Cardiac septum (tissue), 1 donor: Measurements from ENCODE around the gene ENPP6. TPM values are rescaled to one million over a fixed set of nuclear protein-coding genes. Genes with fewer than 3 reads are reported as not detected.
"Not testable (repeated sequence)": the region's sequence is repeated elsewhere in the genome, so short reads cannot be mapped to it uniquely, and the experiment has no call there.

Source experiments
- DNase-seq: peaks from one replicate; pipeline ENCODE4 v3.0.0-alpha.2; 2020; ENCODE audit warnings: low spot score
- intact Hi-C: fragments of 100-400 bp; cut with DNase I; formaldehyde crosslinking; loops from one replicate; pipeline ENCODE4 v1.14.0; 2022
- total RNA-seq: library from RNA; stranded (reverse); fragmentation: NEBNext Ultra II Directional; extraction: Animal tissue kit (Norgen Biotek cat#: 25700); gene quantifications from one replicate; pipeline ENCODE4 v1.2.1, GENCODE V29; 2021
- donor health status: DM: no; HTN: no; CAD: no.

The ENPP6 gene
- total RNA-seq, 1 donor from 2014 or later, result 0.05 TPM

DNA sequence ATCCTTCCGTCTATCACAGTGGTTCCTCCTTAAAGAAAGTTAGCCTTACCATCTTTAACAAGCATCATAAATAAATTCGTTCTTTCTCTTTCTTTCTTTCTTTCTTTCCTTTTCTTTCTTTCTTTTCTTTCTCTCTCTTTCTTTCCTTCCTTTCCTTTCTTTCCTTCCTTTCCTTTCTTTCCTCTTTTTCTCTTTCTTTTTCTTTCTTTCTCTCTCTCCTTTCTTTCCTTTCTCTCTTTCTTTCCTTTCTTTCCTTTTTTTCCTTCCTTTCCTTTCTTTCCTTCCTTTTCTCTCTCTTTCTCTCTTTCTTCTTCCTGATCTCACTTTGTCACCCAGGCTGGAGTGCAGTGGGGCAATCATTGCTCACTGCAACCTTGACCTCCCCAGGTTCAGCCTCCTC lies 60.4 kb downstream of the ENPP6 start:
- no peak for DNase-seq
- intact Hi-C loops, result no loop called here

DNA sequence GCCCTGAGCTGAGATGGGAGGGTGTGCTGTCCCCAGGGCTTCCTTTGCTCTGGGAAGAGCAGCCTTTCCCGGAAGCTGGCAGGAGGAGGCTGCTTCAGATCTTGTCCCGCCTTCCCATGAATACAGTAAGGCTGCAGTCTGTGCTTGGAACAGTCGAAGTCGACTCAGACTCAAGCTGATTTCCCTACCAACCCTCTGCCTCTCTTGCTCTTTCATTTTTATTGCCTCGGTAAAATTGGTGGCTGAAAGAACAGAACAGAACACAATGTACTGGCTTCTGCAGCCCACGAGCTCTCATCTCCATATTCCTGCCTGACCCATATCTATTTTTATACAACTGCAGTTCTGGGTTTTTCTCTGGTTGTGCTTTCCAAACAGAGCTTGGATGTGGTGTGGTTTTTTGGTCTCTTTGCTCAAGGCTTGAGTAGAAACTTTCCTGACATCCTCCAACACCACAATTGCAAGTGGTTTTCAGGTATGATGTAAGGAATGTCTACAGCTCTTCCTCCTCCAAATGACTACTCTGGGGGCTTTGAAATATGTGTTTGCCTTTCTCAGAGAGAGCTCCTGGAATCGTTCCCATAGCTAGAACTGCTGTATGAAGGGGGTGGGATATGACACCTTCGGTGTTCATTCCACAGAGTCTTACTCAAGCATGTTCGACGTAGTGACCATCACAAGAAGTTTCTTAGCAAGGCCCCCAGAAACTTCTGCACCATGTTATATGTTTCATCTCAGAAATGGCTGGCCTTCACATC lies 61.3 kb downstream of the ENPP6 start:
- DNase-seq, result no peak
- intact Hi-C loops, result no loop called here

DNA sequence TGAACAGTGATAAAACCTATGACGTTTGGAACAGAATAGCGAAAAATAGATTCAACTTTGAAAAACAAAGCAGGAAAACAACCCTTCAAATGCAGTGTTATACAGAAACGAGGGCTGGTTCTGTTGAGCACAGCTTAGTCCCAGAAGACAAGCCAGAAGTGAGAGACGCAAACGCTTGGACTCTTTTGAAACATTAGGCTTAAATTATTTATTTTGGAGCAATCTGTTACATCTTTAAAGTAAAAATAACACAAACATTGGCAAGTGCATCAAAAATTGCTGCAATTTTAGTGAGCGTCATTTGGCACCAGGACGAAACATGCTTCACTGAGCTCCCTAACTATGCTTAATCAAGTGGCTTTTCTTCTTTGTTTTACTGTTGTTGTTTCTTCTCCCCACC lies 63.5 kb downstream of the ENPP6 start:
- no peak for DNase-seq
- intact Hi-C loops, result no loop called here

DNA sequence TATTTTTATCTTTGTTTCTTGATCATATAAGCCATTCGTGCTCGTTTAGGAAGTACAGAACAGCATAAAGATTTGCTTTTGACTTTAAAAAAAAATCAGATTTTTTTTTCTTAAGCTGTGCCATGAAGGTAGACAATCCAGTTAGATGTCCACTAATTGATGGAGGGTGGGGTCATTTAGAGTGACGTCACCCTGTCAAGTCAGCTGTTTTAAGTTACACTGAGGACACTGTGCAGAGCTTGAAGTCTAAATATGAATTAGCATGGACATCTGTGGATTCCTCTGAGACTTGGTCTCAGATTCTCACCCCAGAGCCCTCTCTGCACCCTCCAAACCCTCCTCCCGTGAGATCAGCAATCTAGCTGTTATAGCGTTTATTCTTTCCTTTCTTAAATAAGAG lies 63.9 kb downstream of the ENPP6 start:
- no peak for DNase-seq
- intact Hi-C loops, result no loop called here

DNA sequence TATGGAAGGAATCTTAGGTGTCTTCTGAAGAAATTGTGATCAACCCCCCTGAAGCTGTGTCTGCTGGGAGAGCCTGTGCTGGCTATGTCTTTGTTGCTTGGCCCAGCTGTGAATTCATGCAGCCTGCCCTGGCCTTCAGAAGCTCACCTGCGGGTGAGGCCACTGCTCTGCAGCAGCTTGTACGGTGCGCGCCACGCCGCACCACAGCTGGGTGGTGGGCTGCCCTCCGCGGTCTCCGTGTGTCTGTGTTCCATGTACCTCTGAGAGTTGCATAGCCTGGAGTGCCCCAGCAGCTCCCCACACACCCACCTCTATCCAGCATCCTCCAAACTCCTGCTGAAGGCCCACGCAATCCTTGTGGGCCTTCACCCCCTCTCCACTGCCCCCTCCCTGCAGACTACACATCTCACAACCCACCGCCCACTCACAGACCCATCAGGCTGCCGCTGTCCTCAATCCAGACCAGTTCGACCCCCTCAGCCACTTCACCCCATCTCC lies 65.6 kb downstream of the ENPP6 start:
- DNase-seq, result no peak
- intact Hi-C loops, result no loop called here

DNA sequence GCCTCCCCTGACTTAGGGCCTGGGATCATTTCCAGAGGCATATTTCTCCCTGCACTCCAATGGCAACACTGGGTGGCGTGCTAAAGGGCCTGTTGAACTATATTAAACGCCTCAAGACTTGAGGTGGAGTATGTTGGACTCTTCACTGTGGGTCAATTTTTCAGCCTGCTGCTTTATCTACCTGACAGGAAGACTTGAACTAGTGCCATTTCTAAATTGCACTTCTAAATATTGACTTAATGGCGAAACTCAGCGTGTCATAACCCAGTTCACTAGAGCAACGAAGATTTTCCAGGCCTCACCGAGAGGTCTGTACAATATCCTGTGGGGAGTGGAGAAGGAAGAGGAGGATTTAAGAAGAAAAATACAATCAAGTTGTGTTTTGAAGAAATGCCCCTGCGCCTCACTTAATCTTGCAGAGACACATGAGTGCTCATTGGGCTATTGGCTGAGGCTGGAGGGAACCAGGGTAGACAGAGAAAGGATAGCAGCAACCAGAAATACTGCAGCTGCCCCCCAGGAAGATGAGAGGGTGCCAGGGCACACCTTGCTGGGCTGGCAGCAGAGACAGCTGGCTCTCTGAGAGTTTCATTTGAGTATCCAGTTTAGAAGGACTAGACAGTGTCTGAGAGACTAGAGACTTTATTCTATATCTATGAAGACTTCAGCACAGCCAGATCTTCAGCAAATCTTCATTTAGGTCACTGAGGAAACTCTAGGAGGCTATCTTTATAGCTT lies 67.4 kb downstream of the ENPP6 start:
- intact Hi-C loops, result no loop called here
- no peak for DNase-seq

DNA sequence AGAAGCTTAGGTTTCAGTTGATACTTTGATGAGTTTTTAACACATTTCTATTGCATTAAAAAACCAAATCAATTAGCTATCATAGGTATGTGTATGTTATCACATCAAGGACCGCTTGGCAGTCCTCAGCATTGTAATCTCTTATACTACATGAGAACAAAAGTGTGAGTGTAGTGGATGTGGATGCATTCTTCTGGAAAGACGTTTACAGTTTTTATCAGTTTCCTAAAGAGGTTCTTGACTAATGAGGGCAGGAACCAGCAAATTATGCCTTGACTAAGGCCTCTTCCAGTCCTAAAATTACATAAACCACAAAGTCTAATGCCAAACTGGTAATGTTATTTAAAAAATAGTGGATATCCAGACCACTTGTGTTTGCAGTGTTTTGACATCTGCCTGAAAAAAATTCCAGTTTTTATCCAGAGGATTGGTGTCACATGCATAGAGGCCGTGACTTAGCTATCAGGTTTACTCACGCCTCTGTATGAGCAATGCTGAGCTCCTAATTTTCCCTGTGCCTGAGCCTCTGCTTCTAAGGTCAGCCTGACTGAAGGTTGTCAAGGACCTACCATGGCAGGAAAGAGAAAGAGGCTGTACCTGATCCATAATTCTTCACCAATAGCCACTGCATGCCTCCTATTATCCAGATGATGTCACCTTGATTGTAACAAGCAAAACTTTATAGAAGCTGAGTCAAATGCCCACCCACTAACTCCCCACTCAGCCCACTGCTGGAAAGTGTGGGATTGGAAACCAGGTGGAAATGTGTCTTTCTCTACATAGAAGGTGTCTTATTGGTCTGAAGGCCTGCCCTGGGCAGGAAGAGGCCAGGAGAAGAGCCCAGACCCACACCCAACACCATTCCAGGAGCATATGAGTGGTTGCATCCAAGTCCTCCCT lies 68.7 kb downstream of the ENPP6 start:
- DNase-seq, result no peak
- intact Hi-C loops, result no loop called here

DNA sequence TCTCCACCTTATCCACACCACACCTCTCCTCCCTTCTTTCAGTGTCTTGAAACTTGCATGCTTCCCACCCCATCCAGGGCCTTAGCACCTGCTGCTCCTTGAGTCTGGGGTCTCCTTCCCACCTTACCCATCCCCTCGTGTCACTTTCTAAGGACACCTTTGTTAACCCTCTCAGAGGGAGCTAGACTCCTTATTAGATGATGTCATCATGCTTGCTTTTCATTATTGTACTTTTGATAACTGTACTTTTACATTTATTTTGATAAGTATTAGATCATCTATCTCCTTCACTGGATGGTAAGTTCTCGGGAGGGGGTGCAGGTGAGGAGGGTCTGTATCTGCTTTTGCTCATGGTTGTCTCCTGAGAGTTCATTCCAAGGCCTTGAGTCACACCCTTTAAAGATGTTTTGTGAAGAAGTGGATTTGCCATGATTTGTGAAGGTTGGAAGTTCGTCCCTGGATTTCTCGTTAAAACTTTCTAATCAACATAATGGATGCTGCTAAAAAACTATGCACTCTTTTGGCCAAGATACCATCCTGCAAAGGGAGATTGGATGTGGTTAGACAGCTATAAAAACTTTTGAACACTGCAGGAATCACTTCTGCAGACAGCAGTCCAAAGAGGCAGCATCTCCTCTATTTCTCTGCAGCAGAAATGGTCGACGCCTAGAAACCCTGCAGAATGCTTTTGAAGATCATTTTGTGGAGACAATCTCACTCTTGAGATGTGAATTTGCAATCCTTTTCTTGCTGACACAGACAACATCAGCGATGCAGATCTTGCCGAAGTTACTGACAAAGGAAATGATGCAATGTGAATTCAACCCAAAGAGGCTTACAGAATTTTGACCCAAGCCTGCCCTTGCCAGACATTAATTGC lies 69.6 kb downstream of the ENPP6 start:
- intact Hi-C loops, result no loop called here
- DNase-seq, result no peak

DNA sequence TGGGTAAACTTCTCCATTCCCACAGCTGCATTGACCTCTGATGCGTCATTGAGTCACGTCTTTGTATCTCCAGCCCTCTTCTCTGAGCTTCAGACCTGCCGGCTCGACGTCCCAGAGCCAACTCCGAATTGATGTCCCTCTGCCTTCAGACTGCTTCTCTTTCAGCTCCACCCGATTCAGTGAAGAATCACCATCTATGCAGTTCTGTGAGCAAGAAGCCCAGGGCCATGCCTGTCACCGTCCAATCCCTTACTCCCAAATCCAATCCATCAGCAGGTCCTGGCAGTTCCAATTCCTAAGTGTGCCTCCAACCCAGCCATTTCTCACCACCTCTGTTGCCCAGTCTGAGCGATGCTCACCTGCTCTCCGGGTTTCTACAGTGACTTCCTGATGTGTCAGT lies 70.7 kb downstream of the ENPP6 start:
- no peak for DNase-seq
- intact Hi-C loops, result no loop called here

DNA sequence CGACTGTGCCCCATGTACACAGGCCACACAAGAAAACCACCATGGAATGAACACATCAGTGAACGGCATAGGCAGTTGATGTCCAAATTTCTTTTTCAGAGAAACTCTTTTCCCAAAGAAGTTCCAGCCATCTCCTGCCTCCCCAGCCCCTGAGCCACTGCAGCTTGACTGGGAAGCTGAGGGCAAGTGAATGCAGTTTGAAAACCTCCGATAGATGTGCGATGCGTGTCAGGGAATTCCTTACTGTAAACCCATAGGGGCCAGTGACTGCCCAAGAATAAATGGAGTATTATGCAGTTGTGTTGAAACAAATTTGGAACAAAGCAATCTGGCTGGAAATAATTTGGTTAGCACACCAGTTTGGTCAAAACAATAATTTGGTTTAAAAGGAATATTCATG lies 72.1 kb downstream of the ENPP6 start:
- intact Hi-C loops, result no loop called here
- no peak for DNase-seq

DNA sequence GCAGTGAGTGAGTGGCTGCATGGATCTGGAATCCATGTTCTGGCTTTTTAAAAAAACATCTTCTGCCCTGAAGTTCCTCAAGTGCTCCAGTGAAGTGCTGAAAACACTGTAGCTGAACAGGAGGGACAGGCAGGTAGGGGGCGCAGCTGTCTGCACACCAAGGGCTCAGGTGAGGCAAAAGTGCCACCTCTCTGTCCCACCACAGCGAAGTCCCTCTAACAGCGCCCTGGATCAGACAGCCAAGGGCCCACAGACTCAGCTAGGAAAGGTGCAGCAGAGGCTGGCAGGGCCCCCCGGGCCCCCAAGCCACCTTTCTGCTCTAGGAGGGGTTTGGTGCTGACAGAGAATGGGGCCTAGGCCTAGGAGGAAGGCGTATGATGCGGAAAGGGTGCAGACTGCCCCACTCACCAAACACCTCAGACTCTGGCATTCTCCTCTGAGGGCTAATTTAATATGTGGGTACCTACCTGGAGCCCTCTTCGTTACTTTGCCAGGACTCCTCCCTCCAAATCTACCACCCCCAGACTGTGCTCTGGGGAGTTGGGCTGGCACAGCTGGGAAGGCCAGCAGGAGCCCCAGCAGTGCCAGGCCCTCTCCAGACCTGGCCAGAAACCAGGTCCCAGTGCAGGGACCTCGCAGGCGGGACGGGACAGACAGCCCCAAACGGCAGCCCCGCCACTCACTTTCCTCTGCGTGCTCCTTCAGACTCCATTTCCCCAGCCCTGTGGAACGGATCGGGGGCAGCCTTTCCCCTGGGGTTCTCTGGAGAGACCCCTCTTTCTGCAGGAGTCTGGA lies 73.7 kb downstream of the ENPP6 start:
- intact Hi-C loops, result no loop called here
- no peak for DNase-seq

DNA sequence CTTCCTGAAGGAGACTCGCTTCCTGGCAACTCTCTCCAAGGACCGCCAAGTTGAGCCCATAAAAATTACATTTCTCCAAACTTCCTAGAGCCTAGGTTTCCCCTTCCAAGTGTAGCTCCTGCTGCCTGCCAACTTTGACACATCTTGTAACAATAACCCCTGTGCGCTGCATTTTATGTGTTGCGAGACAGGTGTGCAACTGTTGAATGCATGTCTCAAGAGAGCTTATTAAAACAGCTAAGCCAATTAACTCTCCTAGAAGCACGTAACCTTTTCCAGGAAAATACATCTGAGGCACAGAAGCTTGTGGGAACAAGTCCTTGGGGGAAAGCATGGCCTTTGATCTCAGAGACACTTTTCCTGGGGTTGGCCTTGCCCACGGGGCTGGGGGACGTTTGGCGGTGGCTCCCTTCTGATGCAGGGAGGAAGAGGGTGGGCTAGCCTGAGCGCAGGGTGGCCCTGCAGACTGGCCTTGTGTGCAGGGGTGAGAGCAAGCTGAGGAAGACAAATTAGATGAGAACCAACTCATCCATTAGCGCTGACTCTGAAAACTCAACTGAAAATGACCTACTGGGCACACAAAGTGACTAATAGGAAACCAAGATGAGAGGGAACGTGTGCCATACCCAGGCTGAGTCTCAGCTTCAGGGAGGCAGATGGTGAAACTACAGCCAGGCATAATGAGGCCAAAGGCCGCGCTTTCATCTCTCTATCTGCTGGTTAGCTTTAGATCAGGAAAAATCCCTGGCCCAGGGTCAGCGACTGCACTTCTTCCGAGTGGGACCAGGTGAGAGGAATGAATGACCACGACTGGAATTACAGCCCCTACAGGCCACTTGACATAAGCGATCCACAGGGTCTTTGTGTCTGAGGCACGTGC lies 75.3 kb downstream of the ENPP6 start:
- intact Hi-C loops, result no loop called here
- DNase-seq, result no peak

DNA sequence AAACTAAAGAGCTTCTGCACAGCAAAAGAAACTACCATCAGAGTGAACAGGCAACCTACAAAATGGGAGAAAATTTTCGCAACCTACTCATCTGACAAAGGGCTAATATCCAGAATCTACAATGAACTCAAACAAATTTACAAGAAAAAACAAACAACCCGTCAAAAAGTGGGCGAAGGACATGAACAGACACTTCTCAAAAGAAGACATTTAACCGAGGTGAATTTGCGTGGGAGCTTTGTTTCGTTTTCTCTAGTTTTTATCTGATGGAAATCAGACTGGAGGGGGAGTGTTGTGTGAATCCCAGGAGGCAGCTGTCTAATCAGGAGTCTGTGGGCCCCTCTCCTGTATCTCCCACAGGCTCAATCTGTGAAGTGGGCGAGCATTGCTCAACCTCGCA lies 76.8 kb downstream of the ENPP6 start:
- intact Hi-C loops, DNase-seq: not testable (repeated sequence)

DNA sequence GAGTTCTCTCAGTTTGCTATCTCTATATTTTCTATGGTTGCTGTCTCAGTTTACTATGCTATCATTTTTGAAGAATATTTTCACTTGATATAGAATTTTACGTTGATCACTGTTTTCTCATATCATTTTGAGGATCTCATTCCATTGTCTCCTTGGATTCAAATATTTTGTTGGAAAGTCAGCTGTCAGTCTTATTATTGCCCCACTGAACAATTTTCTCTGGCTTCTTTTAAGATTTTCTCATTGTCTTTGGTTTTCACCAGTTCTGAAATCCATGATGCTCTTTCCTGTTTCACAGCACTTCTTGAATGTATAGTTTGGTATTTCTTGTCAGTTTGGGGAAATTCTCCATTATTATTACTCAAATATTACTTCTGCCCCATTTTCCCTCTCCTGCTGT lies 81.1 kb downstream of the ENPP6 start:
- intact Hi-C loops, result no loop called here
- no peak for DNase-seq

DNA sequence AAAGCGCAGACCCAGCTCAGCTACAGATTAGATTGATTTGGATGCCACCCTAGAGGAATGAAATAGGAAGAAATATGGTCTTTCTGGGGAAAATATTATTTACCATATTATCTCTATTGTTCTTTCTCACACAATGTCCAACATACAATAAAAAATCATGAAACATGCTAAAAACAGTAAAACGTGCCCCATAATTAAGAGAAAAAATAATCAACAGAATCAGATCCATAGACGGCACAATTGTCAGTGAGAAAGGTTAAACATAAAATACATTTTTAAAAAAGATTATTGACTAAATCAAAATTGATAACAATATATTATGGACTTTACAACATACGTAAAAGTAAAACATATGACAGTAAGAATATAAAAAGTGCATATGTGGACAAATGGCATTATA lies 90.9 kb downstream of the ENPP6 start:
- DNase-seq, result no peak
- intact Hi-C loops, result no loop called here

DNA sequence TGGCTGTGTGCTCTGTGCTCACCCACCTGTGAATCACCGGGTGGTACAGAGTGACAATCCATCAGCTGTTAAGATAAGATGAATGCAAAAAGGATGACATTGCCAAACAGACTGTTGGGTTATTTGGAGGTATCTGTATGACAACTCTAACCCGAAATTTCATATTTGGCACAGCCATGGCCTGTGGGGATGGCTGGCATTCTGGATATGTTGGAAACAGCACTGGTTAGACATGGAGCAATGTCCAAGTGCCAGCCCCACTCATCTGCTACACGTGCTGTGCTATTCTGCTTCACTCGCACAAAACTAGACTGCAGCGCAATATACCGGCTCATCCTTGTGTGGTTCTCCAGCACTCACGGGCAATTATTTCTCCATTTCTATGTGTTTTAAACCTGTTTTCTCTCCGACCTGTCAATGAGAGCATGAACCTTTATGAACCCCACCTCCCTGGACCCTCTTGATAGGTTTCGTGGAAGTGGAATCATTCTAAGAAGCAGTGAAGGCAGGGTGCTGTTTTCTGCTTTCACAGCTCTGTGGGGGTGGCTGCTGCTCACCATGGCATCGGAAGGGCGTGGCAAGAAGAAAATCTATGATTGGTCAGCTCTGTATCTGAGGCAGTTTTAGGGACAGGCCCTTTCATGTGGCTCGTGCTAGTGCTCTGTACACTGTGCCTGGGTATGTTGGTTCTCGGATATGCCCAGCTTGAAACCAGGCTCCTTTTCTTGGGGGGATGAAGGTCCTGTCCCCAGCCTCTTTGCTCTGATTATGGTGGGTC lies 94.9 kb downstream of the ENPP6 start:
- intact Hi-C loops, result no loop called here
- DNase-seq, result no peak
